Heart left ventricle (tissue), 16 donors: ENCODE measurements around the gene CFAP58. TPM values are rescaled to one million over a fixed set of nuclear protein-coding genes. Genes with fewer than 3 reads are reported as not detected.
A peak's percentile ranks its signal among the peaks of the same experiment; 100 is the strongest.

Source experiments
- ATAC-seq, 4 donors: fragments of 200-7000 bp; cut with Tn5 transposase; one replicate each; pipeline ENCODE4 v1.9.1; 2020 to 2022; ENCODE audit warnings: moderate library complexity in 4 of 4, mild to moderate bottlenecking in 3 of 4, moderate number of reproducible peaks in 1 of 4
- DNase-seq, 5 donors: peaks; one replicate each; pipeline ENCODE4 v3.0.0-alpha.2; 2020
- H3K27ac ChIP-seq, 12 donors: fragments of 200-600 bp; sonication (generic) in 4 of 12; one replicate each; pipeline versions ENCODE4 v1.5.0 to v1.8.0; 2016 to 2022; ENCODE audit warnings: mild to moderate bottlenecking in 2 of 12
- H3K27me3 ChIP-seq, 9 donors: fragments of 200-600 bp; sonication (generic) in 2 of 9; one replicate each; pipeline versions ENCODE4 v1.5.1 to v1.8.0; 2016 to 2022; ENCODE audit warnings: mild to moderate bottlenecking in 3 of 9
- H3K36me3 ChIP-seq, 9 donors: fragments of 200-600 bp; sonication (generic) in 2 of 9; one replicate each; pipeline versions ENCODE4 v1.5.0 to v1.8.0; 2018 to 2022; ENCODE audit warnings: mild to moderate bottlenecking in 2 of 9
- H3K4me1 ChIP-seq, 12 donors: fragments of 200-600 bp; sonication (generic) in 4 of 12; one replicate each; pipeline versions ENCODE4 v1.5.0 to v1.8.0; 2016 to 2022; ENCODE audit warnings: mild to moderate bottlenecking in 3 of 12
- H3K4me3 ChIP-seq, 12 donors: fragments of 200-600 bp; sonication (generic) in 4 of 12; one replicate each; pipeline versions ENCODE4 v1.5.0 to v1.8.0; 2017 to 2022; ENCODE audit warnings: mild to moderate bottlenecking in 9 of 12, moderate library complexity in 4 of 12
- H3K9me3 ChIP-seq, 12 donors: fragments of 200-600 bp; sonication (generic) in 4 of 12; one replicate each; pipeline versions ENCODE4 v1.5.0 to v1.8.0; 2016 to 2022; ENCODE audit warnings: mild to moderate bottlenecking in 1 of 12
- CTCF ChIP-seq, 12 donors: fragments of 200-600 bp; sonication (generic) in 4 of 12; IDR thresholded peaks; one replicate each; pipeline versions ENCODE4 v1.5.0 to v1.8.0; 2018 to 2022; ENCODE audit warnings: antibody characterized with exemption in 12 of 12, mild to moderate bottlenecking in 5 of 12
- POLR2A ChIP-seq, 2 donors: fragments of 450-650 bp; IDR thresholded peaks; one replicate each; pipeline ENCODE4 v1.6.1; 2017; ENCODE audit warnings: antibody characterized with exemption in 2 of 2, mild to moderate bottlenecking in 2 of 2, moderate library complexity in 2 of 2
- WGBS, 4 donors: extraction: QIAGEN DNeasy Blood & Tissue Kit in 2 of 4; methylation state at CpG; one replicate each; pipeline versions ENCODE4 v1.1.5 to v1.1.7; 2013 to 2018; 5-methylcytosine and 5-hydroxymethylcytosine counted together
- intact Hi-C, 10 donors: fragments of 100-400 bp; cut with DNase I; formaldehyde crosslinking; loops; one replicate each; pipeline versions ENCODE4 v1.11.1 to v1.14.2; 2022
- polyA plus RNA-seq, 2 donors: library from polyadenylated mRNA; stranded (reverse); fragments of 200-250 nt; gene quantifications; one replicate each; pipeline ENCODE4 v1.2.3, GENCODE V29; 2013
- total RNA-seq, 9 donors: library from RNA; depleted of rRNA in 2 of 9; stranded (reverse); fragments of >200 nt in 2 of 9; fragmentation: NEBNext Ultra II Directional in 3 of 9; extraction: Animal tissue kit (Norgen Biotek cat#: 25700) in 3 of 9; gene quantifications; one replicate each; pipeline versions ENCODE4 v1.1.0 to v1.2.4, GENCODE V29; 2016 to 2023
- donor health status: ischemic (EF 13 %, LVEDD 7.1; RV severe dilation, severe dysfunction).
- donor health status: healthy with polysubstance abuse.
- donor health status: DM: no; HTN: yes; CAD: no.
- donor health status: DM: no; HTN: no; CAD: no.
- donor health status: ischemic (EF 25% LVEDD 6.9; RV normal size, moderate dysfunction).
- donor health status: ischemic (EF 25% LVEDD 5.7; RV mildly dilated, moderate dysfunction).
- donor health status: healthy.
- donor health status: DM: yes; HTN: yes; CAD: no.
- donor health status: ischemic (EF 35%, LVEDD 5.7; RV mildly dilated, moderate dysfunction).
- donor health status: nonischemic (EF 11% LVEDD 7.7; RV severe dilation, severe dysfunction).
- donor health status: DM: yes; HTN: yes; CAD: no.
- donor health status: PGD.
- donor health status: ischemic (EF 29% LVEDD 5.4; RV normal size, mild dysfunction).
- donor health status: nonischemic (EF 23%, LVEDD 6.1; RV moderate dilation, normal function).

The CFAP58 gene
- total and polyA plus RNA-seq, 11 donors = 0.62 to 4.9 (median 3.1) TPM

GRCh38 chr10:104318326-104318725 is 35.3 kb upstream of the CFAP58 start:
- Histone ChIP-seq H3K27me3 (no peaks in the 10 kb centered on the region), H3K4me3 (no peak overlapping the region), H3K9me3 (no peaks in the 10 kb centered on the region), H3K27ac (peak overlapping the region; percentile 22 to 100 (median 98)), H3K4me1 (peaks cover 43 to 94% (median 78%) of the 10 kb centered on the region in 12 donors), H3K36me3 (peaks cover 7 to 45% (median 25%) of the 10 kb centered on the region in 9 donors)
- no peak for TF ChIP-seq POLR2A (IDR thresholded peaks at IDR 0.05)
- no peak for TF ChIP-seq CTCF (IDR thresholded peaks at IDR 0.05)
- intact Hi-C loops = no loop called here
- no peak for ATAC-seq
- 80 to 89% (median 89%) methylated on average over 3 to 5 of the region's 5 CpGs for WGBS, 4 donors
- DNase-seq = no peak

GRCh38 chr10:104318810-104319741 is 34.6 kb upstream of the CFAP58 start:
- no peak for TF ChIP-seq CTCF (IDR thresholded peaks at IDR 0.05)
- no peak for TF ChIP-seq POLR2A (IDR thresholded peaks at IDR 0.05)
- H3K27ac ChIP-seq = peak overlapping the region; percentile 35 to 100 (median 98)
- intact Hi-C loops = no loop called here
- no peaks in the 10 kb centered on the region for H3K27me3 ChIP-seq
- H3K36me3 ChIP-seq = peaks cover 3 to 38% (median 18%) of the 10 kb centered on the region in 9 donors
- WGBS, 4 donors = 34 to 56% (median 44%) methylated on average over 19 of the region's 19 CpGs
- peak in 1 of 5 donors; percentile 53 for DNase-seq
- peak in 3 of 4 donors; percentile 13 to 30 (median 17) for ATAC-seq
- peaks cover 41 to 95% (median 83%) of the 10 kb centered on the region in 12 donors for H3K4me1 ChIP-seq
- H3K9me3 ChIP-seq = no peaks in the 10 kb centered on the region
- peak overlapping the region in 1 of 12 donors; percentile 4 for H3K4me3 ChIP-seq

- Histone ChIP-seq H3K27ac (peak overlapping the region; percentile 6 to 100 (median 99)), H3K36me3 (peaks cover 0 to 28% (median 0%) of the 10 kb centered on the region in 9 donors), H3K9me3 (no peaks in the 10 kb centered on the region), H3K27me3 (no peaks in the 10 kb centered on the region), H3K4me1 (peaks cover 53 to 100% (median 99%) of the 10 kb centered on the region in 12 donors), H3K4me3 (no peak overlapping the region)
- ATAC-seq = peak; percentile 13 to 49 (median 18)
- peak in 3 of 5 donors; percentile 60 to 81 (median 62) for DNase-seq
- intact Hi-C loops = no loop called here
- TF ChIP-seq POLR2A (IDR thresholded peaks at IDR 0.05) = no peak
- no peak for TF ChIP-seq CTCF (IDR thresholded peaks at IDR 0.05)
- 23 to 41% (median 37%) methylated on average over 2 to 6 of the region's 6 CpGs for WGBS, 4 donors
Measured at GRCh38 chr10:104321226-104321625, 32.4 kb upstream of the CFAP58 start.

GRCh38 chr10:104321725-104322415 is 31.8 kb upstream of the CFAP58 start:
- DNase-seq (no peak), ATAC-seq (no peak)
- Histone ChIP-seq H3K9me3 (no peaks in the 10 kb centered on the region), H3K27me3 (no peaks in the 10 kb centered on the region), H3K36me3 (peaks cover 0 to 21% (median 0%) of the 10 kb centered on the region in 9 donors), H3K4me1 (peaks cover 55 to 100% (median 100%) of the 10 kb centered on the region in 12 donors), H3K27ac (peak overlapping the region; percentile 10 to 100 (median 99)), H3K4me3 (no peak overlapping the region)
- TF ChIP-seq CTCF (IDR thresholded peaks at IDR 0.05) = no peak
- WGBS, 4 donors = 48 to 60% (median 51%) methylated on average over 8 of the region's 8 CpGs
- intact Hi-C loops = no loop called here
